ENCODE data around the gene GTF2H3. TPM values are rescaled to one million over a fixed set of nuclear protein-coding genes. Genes with fewer than 3 reads are reported as not detected.

The GTF2H3 gene
- total and polyA plus RNA-seq, 12 donors = 4.2 to 35.6 (median 20.5) TPM

GRCh38 chr12:123643911-123644310 lies 10.3 kb downstream of the GTF2H3 start:
- intact Hi-C loops (cut with DNase I) = no loop called here
- TF ChIP-seq, protein P1, sequence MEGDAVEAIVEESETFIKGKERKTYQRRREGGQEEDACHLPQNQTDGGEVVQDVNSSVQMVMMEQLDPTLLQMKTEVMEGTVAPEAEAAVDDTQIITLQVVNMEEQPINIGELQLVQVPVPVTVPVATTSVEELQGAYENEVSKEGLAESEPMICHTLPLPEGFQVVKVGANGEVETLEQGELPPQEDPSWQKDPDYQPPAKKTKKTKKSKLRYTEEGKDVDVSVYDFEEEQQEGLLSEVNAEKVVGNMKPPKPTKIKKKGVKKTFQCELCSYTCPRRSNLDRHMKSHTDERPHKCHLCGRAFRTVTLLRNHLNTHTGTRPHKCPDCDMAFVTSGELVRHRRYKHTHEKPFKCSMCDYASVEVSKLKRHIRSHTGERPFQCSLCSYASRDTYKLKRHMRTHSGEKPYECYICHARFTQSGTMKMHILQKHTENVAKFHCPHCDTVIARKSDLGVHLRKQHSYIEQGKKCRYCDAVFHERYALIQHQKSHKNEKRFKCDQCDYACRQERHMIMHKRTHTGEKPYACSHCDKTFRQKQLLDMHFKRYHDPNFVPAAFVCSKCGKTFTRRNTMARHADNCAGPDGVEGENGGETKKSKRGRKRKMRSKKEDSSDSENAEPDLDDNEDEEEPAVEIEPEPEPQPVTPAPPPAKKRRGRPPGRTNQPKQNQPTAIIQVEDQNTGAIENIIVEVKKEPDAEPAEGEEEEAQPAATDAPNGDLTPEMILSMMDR (IDR thresholded peaks at IDR 0.05) = no peak
- no peak for TF ChIP-seq POLR2A (IDR thresholded peaks at IDR 0.05)
- 82 to 95% (median 87%) methylated on average over 6 to 7 of the region's 7 CpGs for WGBS, 4 donors
- no peaks in the 10 kb centered on the region for H3K27me3 ChIP-seq
- no peak for DNase-seq
- H3K36me3 ChIP-seq (replicated peaks in 1 of 2) = peaks cover 0 to 51% of the 10 kb centered on the region in 2 donors
- H3K4me3 ChIP-seq = no peak overlapping the region
- H3K9me3 ChIP-seq (replicated peaks in 1 of 3) = no peaks in the 10 kb centered on the region
- H3K4me1 ChIP-seq (replicated peaks in 1 of 2) = no peaks in the 10 kb centered on the region
- no peak overlapping the region for H3K27ac ChIP-seq

DNA sequence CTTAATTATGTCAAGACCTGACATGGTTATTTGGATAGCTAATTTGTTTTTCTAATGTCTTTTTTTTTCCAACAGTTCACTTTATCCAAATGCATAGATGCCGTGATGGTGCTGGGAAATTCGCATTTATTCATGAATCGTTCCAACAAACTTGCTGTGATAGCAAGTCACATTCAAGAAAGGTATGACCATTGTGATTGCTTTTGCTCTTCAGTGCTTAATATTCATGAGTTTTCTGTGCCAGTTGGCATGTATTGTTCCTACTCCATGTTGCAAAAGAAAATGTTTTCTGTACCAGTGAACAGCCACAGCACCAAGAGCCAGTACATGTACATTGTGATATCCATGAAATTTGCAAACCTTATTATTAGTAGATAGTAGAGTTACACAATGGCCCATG lies 11.8 kb downstream of the GTF2H3 start:
- no peaks in the 10 kb centered on the region for H3K27me3 ChIP-seq
- peaks cover 0 to 46% of the 10 kb centered on the region in 2 donors for H3K36me3 ChIP-seq (replicated peaks in 1 of 2)
- no peaks in the 10 kb centered on the region for H3K9me3 ChIP-seq (replicated peaks in 1 of 3)
- WGBS, 4 donors = 89 to 95% (median 95%) methylated on average over 3 of the region's 3 CpGs
- no peaks in the 10 kb centered on the region for H3K4me1 ChIP-seq (replicated peaks in 1 of 2)
- intact Hi-C loops (cut with DNase I) = no loop called here
- H3K4me3 ChIP-seq = no peak overlapping the region
- no peak overlapping the region for H3K27ac ChIP-seq
- TF ChIP-seq, protein P1 (IDR thresholded peaks at IDR 0.05) = no peak
- TF ChIP-seq POLR2A (IDR thresholded peaks at IDR 0.05) = no peak
- no peak for DNase-seq

DNA sequence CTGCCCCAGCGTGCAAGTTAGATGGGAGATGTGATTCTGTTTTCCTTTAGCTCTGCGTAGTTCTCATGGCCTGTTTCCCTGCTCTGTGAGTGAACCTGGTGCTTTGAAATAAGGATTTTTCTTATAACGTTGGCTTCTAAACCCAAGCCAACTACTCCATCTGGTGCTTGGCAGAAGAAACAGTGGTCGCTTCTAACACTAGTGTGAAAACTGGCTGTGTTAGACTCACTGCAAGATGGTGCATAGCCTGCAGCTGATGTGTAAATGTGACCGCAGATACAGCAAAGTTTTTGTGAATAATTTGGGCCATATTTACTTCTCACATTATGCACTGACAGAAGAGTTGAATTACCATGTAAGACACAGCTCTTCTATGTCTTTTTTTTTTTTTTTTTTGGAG lies 12.2 kb downstream of the GTF2H3 start:
- DNase-seq = no peak
- no peak overlapping the region for H3K4me3 ChIP-seq
- H3K36me3 ChIP-seq (replicated peaks in 1 of 2) = peaks cover 0 to 49% of the 10 kb centered on the region in 2 donors
- H3K27ac ChIP-seq = no peak overlapping the region
- no peaks in the 10 kb centered on the region for H3K9me3 ChIP-seq (replicated peaks in 1 of 3)
- H3K27me3 ChIP-seq = no peaks in the 10 kb centered on the region
- WGBS, 4 donors = 79 to 93% (median 88%) methylated on average over 5 of the region's 5 CpGs
- TF ChIP-seq POLR2A (IDR thresholded peaks at IDR 0.05) = no peak
- TF ChIP-seq, protein P1 (IDR thresholded peaks at IDR 0.05) = no peak
- H3K4me1 ChIP-seq (replicated peaks in 1 of 2) = no peaks in the 10 kb centered on the region
- intact Hi-C loops (cut with DNase I) = no loop called here

DNA sequence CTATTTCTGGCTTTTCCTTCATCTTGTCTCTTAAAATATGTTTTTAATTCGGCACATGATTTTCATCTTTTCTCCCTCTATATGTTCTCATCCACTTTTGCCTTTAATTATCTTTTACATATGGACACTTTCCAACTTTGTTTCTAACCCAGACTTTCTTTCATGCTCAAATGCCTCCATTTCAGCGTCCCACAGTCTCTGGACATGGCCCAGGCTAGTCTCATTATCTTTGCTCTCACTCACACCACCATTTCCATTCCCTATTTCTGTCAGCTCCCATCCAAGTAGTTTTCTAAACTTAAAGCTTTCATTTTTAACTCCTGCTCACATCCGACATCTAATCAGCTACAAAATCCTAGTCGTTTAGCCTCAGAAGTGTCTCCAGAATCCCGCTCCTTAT lies 14.8 kb downstream of the GTF2H3 start:
- intact Hi-C loops (cut with DNase I) = no loop called here
- Histone ChIP-seq H3K27me3 (no peaks in the 10 kb centered on the region), H3K4me3 (no peak overlapping the region), H3K36me3 (replicated peaks in 1 of 2) (peaks cover 0 to 62% of the 10 kb centered on the region in 2 donors), H3K27ac (no peak overlapping the region), H3K4me1 (replicated peaks in 1 of 2) (no peaks in the 10 kb centered on the region), H3K9me3 (replicated peaks in 1 of 3) (no peaks in the 10 kb centered on the region)
- WGBS, 4 donors = 90 to 95% (median 92%) methylated on average over 5 of the region's 5 CpGs
- no peak for TF ChIP-seq POLR2A (IDR thresholded peaks at IDR 0.05)
- TF ChIP-seq, protein P1 (IDR thresholded peaks at IDR 0.05) = no peak
- DNase-seq = no peak
